ENCODE results near the gene LEPR. TPM values are rescaled to one million over a fixed set of nuclear protein-coding genes. Genes with fewer than 3 reads are reported as not detected.

The LEPR gene
- polyA plus RNA-seq, 6 donors from 2014 or later: 0.25 to 4.5 (median 1.00) TPM

- Mint-ChIP-seq H3K4me3 (peak overlapping the region in 3 of 8 donors; percentile 39 to 97 (median 48)), H3K9me3 (no peaks in the 10 kb centered on the region), H3K4me1 (peaks cover 6 to 12% (median 9%) of the 10 kb centered on the region in 3 donors), H3K36me3 (no peaks in the 10 kb centered on the region), H3K27ac (no peak overlapping the region), H3K27me3 (peaks cover 5 to 12% (median 9%) of the 10 kb centered on the region in 3 donors)
- ATAC-seq (ENCODE audit: low read depth in 2 of 2) (no peak), DNase-seq (no peak)
Measured at GRCh38 chr1:65418522-65419185, 1.8 kb upstream of the LEPR start.

GRCh38 chr1:65419681-65420589, 533 bp upstream of the LEPR start:
- peak overlapping the region in 5 of 6 donors; percentile 91 to 97 (median 94) for H3K27ac Mint-ChIP-seq
- H3K4me3 Mint-ChIP-seq: peak overlapping the region in 1 of 8 donors; percentile 97
- DNase-seq: peak; percentile 98

GRCh38 chr1:65421351-65422025, 1.0 kb downstream of the LEPR start:
- ATAC-seq (ENCODE audit: low read depth in 2 of 2): no peak
- peaks cover 6 to 12% (median 9%) of the 10 kb centered on the region in 3 donors for H3K4me1 Mint-ChIP-seq
- H3K27me3 Mint-ChIP-seq: peaks cover 0 to 5% (median 4%) of the 10 kb centered on the region in 3 donors
- no peaks in the 10 kb centered on the region for H3K9me3 Mint-ChIP-seq
- H3K4me3 Mint-ChIP-seq: no peak overlapping the region
- no peak for DNase-seq
- no peak overlapping the region for H3K27ac Mint-ChIP-seq
- peaks cover 5 to 15% of the 10 kb centered on the region in 2 donors for H3K36me3 Mint-ChIP-seq

More at GRCh38 chr1:65419681-65420589, 533 bp upstream of the LEPR start:
- Mint-ChIP-seq H3K36me3 (no peaks in the 10 kb centered on the region), H3K27me3 (peaks cover 0 to 9% (median 9%) of the 10 kb centered on the region in 3 donors), H3K4me1 (peaks cover 6 to 12% (median 9%) of the 10 kb centered on the region in 3 donors), H3K9me3 (no peaks in the 10 kb centered on the region)
- ATAC-seq (ENCODE audit: low read depth in 2 of 2): peak; percentile 87

GRCh38 chr1:65422241-65423203, 2.1 kb downstream of the LEPR start:
- no peak overlapping the region for H3K27ac Mint-ChIP-seq
- DNase-seq (no peak), ATAC-seq (ENCODE audit: low read depth in 2 of 2) (no peak)
- H3K9me3 Mint-ChIP-seq: no peaks in the 10 kb centered on the region
- peaks cover 5 to 17% of the 10 kb centered on the region in 2 donors for H3K36me3 Mint-ChIP-seq
- H3K4me1 Mint-ChIP-seq: peaks cover 6 to 12% (median 9%) of the 10 kb centered on the region in 3 donors
- no peak overlapping the region for H3K4me3 Mint-ChIP-seq
- peaks cover 0 to 2% (median under 1%) of the 10 kb centered on the region in 3 donors for H3K27me3 Mint-ChIP-seq

GRCh38 chr1:65423884-65424572, 3.6 kb downstream of the LEPR start:
- peaks cover 6 to 12% (median 9%) of the 10 kb centered on the region in 3 donors for H3K4me1 Mint-ChIP-seq
- no peaks in the 10 kb centered on the region for H3K27me3 Mint-ChIP-seq

GRCh38 chr1:65424573-65424889, 4.1 kb downstream of the LEPR start:
- no peak for DNase-seq
- Mint-ChIP-seq H3K27ac (no peak overlapping the region), H3K9me3 (no peaks in the 10 kb centered on the region), H3K4me1 (peaks cover 4 to 7% (median 7%) of the 10 kb centered on the region in 3 donors), H3K4me3 (no peak overlapping the region), H3K36me3 (peaks cover 5 to 17% of the 10 kb centered on the region in 2 donors), H3K27me3 (no peaks in the 10 kb centered on the region)
- ATAC-seq (ENCODE audit: low read depth in 2 of 2): no peak

More at GRCh38 chr1:65423884-65424572, 3.6 kb downstream of the LEPR start:
- H3K36me3 Mint-ChIP-seq: peaks cover 5 to 17% of the 10 kb centered on the region in 2 donors
- DNase-seq (no peak), ATAC-seq (ENCODE audit: low read depth in 2 of 2) (no peak)
- H3K27ac Mint-ChIP-seq: no peak overlapping the region
- H3K4me3 Mint-ChIP-seq: no peak overlapping the region
- H3K9me3 Mint-ChIP-seq: no peaks in the 10 kb centered on the region

- H3K4me1 Mint-ChIP-seq: peaks cover 0 to 2% (median 2%) of the 10 kb centered on the region in 3 donors
- H3K36me3 Mint-ChIP-seq: peaks cover 5 to 17% of the 10 kb centered on the region in 2 donors
- no peaks in the 10 kb centered on the region for H3K9me3 Mint-ChIP-seq
- ATAC-seq (ENCODE audit: low read depth in 2 of 2): no peak
- DNase-seq: no peak
- no peak overlapping the region for H3K27ac Mint-ChIP-seq
- H3K4me3 Mint-ChIP-seq: no peak overlapping the region
- H3K27me3 Mint-ChIP-seq: no peaks in the 10 kb centered on the region
Measured at GRCh38 chr1:65425006-65425405, 4.5 kb downstream of the LEPR start.

- Mint-ChIP-seq H3K27me3 (no peaks in the 10 kb centered on the region), H3K27ac (no peak overlapping the region), H3K9me3 (no peaks in the 10 kb centered on the region), H3K4me3 (no peak overlapping the region), H3K36me3 (peaks cover 5 to 17% of the 10 kb centered on the region in 2 donors), H3K4me1 (no peaks in the 10 kb centered on the region)
- ATAC-seq (ENCODE audit: low read depth in 2 of 2) (no peak), DNase-seq (no peak)
Measured at GRCh38 chr1:65425697-65426096, 5.2 kb downstream of the LEPR start.

- Mint-ChIP-seq H3K36me3 (peaks cover 5 to 17% of the 10 kb centered on the region in 2 donors), H3K4me1 (no peaks in the 10 kb centered on the region), H3K4me3 (no peak overlapping the region), H3K27me3 (no peaks in the 10 kb centered on the region), H3K27ac (no peak overlapping the region), H3K9me3 (no peaks in the 10 kb centered on the region)
- DNase-seq (no peak), ATAC-seq (ENCODE audit: low read depth in 2 of 2) (no peak)
Measured at GRCh38 chr1:65429078-65429477, 8.6 kb downstream of the LEPR start.

- no peak for ATAC-seq (ENCODE audit: low read depth in 2 of 2)
- no peak overlapping the region for H3K4me3 Mint-ChIP-seq
- H3K36me3 Mint-ChIP-seq: peaks cover 5 to 17% of the 10 kb centered on the region in 2 donors
- H3K4me1 Mint-ChIP-seq: no peaks in the 10 kb centered on the region
- no peak overlapping the region for H3K27ac Mint-ChIP-seq
- no peak for DNase-seq
- no peaks in the 10 kb centered on the region for H3K9me3 Mint-ChIP-seq
- H3K27me3 Mint-ChIP-seq: no peaks in the 10 kb centered on the region
Measured at GRCh38 chr1:65429806-65430205, 9.3 kb downstream of the LEPR start.

GRCh38 chr1:65431111-65431705, 10.7 kb downstream of the LEPR start:
- ATAC-seq (ENCODE audit: low read depth in 2 of 2): no peak
- Mint-ChIP-seq H3K36me3 (peaks cover 3 to 5% of the 10 kb centered on the region in 2 donors), H3K27me3 (no peaks in the 10 kb centered on the region), H3K9me3 (no peaks in the 10 kb centered on the region), H3K4me3 (no peak overlapping the region), H3K4me1 (no peaks in the 10 kb centered on the region), H3K27ac (no peak overlapping the region)
- DNase-seq: no peak

- DNase-seq: no peak
- Mint-ChIP-seq H3K9me3 (no peaks in the 10 kb centered on the region), H3K27me3 (no peaks in the 10 kb centered on the region), H3K27ac (no peak overlapping the region), H3K36me3 (no peaks in the 10 kb centered on the region), H3K4me1 (no peaks in the 10 kb centered on the region), H3K4me3 (no peak overlapping the region)
- ATAC-seq (ENCODE audit: low read depth in 2 of 2): no peak
Measured at GRCh38 chr1:65432918-65433317, 12.4 kb downstream of the LEPR start.
